ENCODE measurements around the gene MARCHF11.

MARCHF11 gene

DNA sequence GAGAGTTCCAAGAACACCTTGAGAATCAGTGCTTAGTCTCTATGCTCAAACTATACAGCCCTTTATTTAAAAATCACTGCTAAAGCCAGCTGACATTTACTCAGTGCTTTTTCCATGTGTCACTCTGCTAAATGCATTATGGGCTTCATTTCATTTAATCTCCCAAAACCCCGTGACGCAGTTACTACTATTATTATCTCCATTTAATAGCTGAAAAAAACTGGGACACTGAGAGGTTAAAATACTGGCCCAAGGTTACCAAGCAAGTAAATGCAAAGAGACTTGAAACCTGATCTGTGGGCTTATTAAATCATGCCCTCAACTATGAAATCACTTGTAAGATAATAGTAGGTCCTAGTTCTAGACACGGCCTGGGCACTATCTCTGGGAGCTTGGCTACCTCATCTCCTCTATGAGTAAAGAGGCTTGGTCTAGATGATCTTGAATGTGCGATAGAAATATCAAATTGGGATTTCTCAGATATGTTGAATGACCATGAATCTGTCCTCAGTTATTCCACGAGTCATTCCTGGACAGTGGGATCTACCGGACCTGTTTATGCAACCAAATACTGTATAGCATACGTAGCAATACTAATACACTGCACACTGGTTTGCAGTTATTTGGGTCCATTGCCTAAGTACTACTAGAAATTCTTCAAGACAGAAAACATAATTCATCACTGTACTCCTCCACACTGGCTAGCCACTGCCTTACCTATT is 32.3 kb downstream of the MARCHF11 start:
- TF ChIP-seq, protein P1, sequence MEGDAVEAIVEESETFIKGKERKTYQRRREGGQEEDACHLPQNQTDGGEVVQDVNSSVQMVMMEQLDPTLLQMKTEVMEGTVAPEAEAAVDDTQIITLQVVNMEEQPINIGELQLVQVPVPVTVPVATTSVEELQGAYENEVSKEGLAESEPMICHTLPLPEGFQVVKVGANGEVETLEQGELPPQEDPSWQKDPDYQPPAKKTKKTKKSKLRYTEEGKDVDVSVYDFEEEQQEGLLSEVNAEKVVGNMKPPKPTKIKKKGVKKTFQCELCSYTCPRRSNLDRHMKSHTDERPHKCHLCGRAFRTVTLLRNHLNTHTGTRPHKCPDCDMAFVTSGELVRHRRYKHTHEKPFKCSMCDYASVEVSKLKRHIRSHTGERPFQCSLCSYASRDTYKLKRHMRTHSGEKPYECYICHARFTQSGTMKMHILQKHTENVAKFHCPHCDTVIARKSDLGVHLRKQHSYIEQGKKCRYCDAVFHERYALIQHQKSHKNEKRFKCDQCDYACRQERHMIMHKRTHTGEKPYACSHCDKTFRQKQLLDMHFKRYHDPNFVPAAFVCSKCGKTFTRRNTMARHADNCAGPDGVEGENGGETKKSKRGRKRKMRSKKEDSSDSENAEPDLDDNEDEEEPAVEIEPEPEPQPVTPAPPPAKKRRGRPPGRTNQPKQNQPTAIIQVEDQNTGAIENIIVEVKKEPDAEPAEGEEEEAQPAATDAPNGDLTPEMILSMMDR (IDR thresholded peaks at IDR 0.05; ENCODE audit: low read depth, low read length), result no peak
- no peak for DNase-seq (ENCODE audit: low read depth in 2 of 2)
- no peak overlapping the region for H3K4me3 ChIP-seq (replicated peaks in 1 of 2; ENCODE audit: low read depth in 2 of 2, low read length in 2 of 2)

- H3K4me3 ChIP-seq (replicated peaks in 1 of 2; ENCODE audit: low read depth in 2 of 2, low read length in 2 of 2), result no peak overlapping the region
- TF ChIP-seq, protein P1 (IDR thresholded peaks at IDR 0.05; ENCODE audit: low read depth, low read length), result no peak
- DNase-seq (ENCODE audit: low read depth in 2 of 2), result no peak
Measured at GRCh38 chr5:16144416-16144815, 35.2 kb downstream of the MARCHF11 start.

GRCh38 chr5:16143361-16144049 is 36.1 kb downstream of the MARCHF11 start:
- no peak for DNase-seq (ENCODE audit: low read depth in 2 of 2)
- TF ChIP-seq, protein P1 (IDR thresholded peaks at IDR 0.05; ENCODE audit: low read depth, low read length), result no peak
- H3K4me3 ChIP-seq (replicated peaks in 1 of 2; ENCODE audit: low read depth in 2 of 2, low read length in 2 of 2), result no peak overlapping the region

DNA sequence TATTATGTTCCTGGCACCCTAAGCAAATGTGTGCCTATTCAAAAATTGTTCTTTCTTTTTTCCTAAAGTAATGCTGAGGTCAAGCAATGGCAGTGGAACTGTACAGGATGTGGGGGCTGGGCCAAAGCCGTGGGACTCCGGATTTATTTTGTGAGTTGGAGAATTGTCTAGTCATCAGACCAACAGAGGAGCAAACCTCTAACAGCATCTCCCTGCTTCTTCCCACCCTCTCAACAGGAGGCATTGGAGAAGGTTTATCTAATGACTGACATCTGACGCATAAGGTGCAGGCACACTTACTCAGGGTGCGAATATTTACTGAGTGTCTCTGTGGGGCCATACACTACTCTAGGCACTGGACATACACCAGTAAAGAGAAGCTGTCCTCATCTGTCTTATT is 38.6 kb downstream of the MARCHF11 start:
- no peak for DNase-seq (ENCODE audit: low read depth in 2 of 2)
- no peak overlapping the region for H3K4me3 ChIP-seq (replicated peaks in 1 of 2; ENCODE audit: low read depth in 2 of 2, low read length in 2 of 2)
- TF ChIP-seq, protein P1 (IDR thresholded peaks at IDR 0.05; ENCODE audit: low read depth, low read length), result no peak

DNA sequence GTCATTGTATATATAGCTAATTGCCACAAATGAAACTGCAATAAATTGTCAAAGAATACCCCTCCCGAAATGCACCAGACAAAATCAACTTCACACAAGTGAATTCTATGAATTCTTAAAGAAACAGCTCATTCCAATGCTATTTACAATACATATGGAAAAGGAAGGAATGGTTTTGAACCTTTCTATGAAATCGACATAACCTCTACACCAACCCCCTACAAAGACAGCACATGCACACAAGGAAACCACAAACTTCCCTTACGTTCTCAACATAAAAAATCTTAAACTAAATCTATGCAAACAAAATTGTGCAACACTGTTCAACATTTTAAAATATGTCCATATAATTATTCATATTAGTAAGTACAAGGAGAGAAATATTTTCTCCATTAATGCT is 39.2 kb downstream of the MARCHF11 start:
- no peak overlapping the region for H3K4me3 ChIP-seq (replicated peaks in 1 of 2; ENCODE audit: low read depth in 2 of 2, low read length in 2 of 2)
- no peak for DNase-seq (ENCODE audit: low read depth in 2 of 2)
- TF ChIP-seq, protein P1 (IDR thresholded peaks at IDR 0.05; ENCODE audit: low read depth, low read length), result no peak

DNA sequence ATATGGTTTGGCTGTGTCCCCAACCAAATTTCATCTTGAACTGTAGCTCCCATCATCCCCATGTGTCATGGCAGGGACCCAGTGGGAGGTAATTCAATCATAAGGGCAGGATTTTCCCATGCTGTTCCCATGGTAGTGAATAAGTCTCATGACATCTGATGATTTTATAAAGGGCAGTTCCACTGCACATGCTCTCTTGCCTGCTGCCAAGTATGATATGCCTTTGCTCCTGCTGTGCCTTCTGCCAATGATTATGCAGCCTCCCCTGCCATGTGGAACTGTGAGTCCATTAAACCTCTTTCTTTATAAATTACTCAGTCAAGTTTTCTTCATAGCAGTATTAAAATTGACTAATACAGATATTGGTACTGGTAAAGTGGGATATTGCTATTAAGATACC is 42.4 kb downstream of the MARCHF11 start:
- H3K4me3 ChIP-seq (replicated peaks in 1 of 2; ENCODE audit: low read depth in 2 of 2, low read length in 2 of 2), result no peak overlapping the region
- TF ChIP-seq, protein P1 (IDR thresholded peaks at IDR 0.05; ENCODE audit: low read depth, low read length), result no peak
- no peak for DNase-seq (ENCODE audit: low read depth in 2 of 2)
